ENCODE measurements around the gene MOSPD3. TPM values are rescaled to one million over a fixed set of nuclear protein-coding genes. Genes with fewer than 3 reads are reported as not detected.

The MOSPD3 gene
- total RNA-seq (2021; ENCODE audit: unreplicated experiment) (25.0 TPM), Bru-seq, nascent RNA (percentile 44 among the genes with signal in this experiment), BruChase-seq, experiment 1, labeled RNA remaining after a 2-hour chase (percentile 51 among the genes with signal in this experiment), BruChase-seq, experiment 2, labeled RNA remaining after a 6-hour chase (percentile 61 among the genes with signal in this experiment)
- 39.7 TPM for polyA plus RNA-seq (2012; ENCODE audit: insufficient read length)
- long read RNA-seq, transcript MOSPD3-203 (5 exons, 1,191 nt): major isoform, 21 of 33 reads
- long read RNA-seq, partial matches to known transcripts: 3 of 33 reads
- long read RNA-seq, other reads (novel, unspliced or antisense): 3 of 33 reads

GRCh38 chr7:100611983-100612729 is at the start of gene MOSPD3:
MOSPD3 (plus strand) TSS chr7:100612540; CDS start chr7:100612792, 252 bp downstream.
- in situ Hi-C loops (cut with HindIII; ENCODE audit: low pct_unique_long_range_greater_than_20kb, low sequenced_read_pairs): no loop called here

DNA sequence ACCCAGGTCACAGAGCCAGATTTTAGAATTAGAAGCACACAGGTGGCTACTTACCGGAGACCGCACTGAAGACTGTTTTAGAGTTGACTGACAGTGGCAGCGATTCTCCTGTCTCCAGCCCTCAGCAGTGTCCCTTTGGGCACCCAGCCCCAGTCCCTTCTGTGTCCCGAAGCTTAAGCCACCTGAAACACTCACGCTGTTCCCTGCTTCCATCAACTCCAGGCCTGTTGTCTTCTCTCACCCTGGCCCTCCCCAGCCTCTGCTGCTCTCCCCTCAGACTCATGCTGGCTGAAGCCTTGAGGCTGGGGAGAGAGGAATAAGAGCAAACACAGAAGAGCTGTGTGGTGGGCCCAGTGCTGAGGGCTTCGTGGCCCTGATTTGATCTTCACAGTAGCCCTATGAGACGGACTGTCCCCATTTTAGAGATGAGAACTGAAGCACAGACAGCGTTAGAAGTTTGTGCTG is 49.2 kb upstream of the MOSPD3 start:
- Histone ChIP-seq H3K27me3 (ENCODE audit: control insufficient read depth, insufficient read depth, low read length) (no peaks in the 10 kb centered on the region), H3K4me3 (ENCODE audit: low read depth in 2 of 2, low read length in 2 of 2) (no peak overlapping the region), H3K36me3 (ENCODE audit: control insufficient read depth, insufficient read depth, low read length) (no peaks in the 10 kb centered on the region), H3K4me1 (ENCODE audit: control insufficient read depth, insufficient read depth, low read length) (peaks cover 19% of the 10 kb centered on the region), H3K27ac (ENCODE audit: low read length) (no peak overlapping the region), H3K9me3 (ENCODE audit: control insufficient read depth, insufficient read depth, low read depth, low read length) (no peaks in the 10 kb centered on the region)
- in situ Hi-C loops (cut with HindIII; ENCODE audit: low pct_unique_long_range_greater_than_20kb, low sequenced_read_pairs) (no loop called here), intact Hi-C loops (cut with micrococcal nuclease; ENCODE audit: unreplicated experiment) (no loop called here)
- no peak for ATAC-seq
- POLR2A ChIA-PET: no interaction called here
- DNase-seq (ENCODE audit: low read depth, low spot score): no peak
- TF ChIP-seq SIN3A (IDR thresholded peaks at IDR 0.05; ENCODE audit: borderline replicate concordance, insufficient read depth, low read depth, low read length): no peak
- TF ChIP-seq POLR2AphosphoS5 (IDR thresholded peaks at IDR 0.05; ENCODE audit: low read depth, low read length): no peak
- TF ChIP-seq TCF7L2 (IDR thresholded peaks at IDR 0.05; ENCODE audit: low read depth, low read length): no peak
- TF ChIP-seq, protein P1, sequence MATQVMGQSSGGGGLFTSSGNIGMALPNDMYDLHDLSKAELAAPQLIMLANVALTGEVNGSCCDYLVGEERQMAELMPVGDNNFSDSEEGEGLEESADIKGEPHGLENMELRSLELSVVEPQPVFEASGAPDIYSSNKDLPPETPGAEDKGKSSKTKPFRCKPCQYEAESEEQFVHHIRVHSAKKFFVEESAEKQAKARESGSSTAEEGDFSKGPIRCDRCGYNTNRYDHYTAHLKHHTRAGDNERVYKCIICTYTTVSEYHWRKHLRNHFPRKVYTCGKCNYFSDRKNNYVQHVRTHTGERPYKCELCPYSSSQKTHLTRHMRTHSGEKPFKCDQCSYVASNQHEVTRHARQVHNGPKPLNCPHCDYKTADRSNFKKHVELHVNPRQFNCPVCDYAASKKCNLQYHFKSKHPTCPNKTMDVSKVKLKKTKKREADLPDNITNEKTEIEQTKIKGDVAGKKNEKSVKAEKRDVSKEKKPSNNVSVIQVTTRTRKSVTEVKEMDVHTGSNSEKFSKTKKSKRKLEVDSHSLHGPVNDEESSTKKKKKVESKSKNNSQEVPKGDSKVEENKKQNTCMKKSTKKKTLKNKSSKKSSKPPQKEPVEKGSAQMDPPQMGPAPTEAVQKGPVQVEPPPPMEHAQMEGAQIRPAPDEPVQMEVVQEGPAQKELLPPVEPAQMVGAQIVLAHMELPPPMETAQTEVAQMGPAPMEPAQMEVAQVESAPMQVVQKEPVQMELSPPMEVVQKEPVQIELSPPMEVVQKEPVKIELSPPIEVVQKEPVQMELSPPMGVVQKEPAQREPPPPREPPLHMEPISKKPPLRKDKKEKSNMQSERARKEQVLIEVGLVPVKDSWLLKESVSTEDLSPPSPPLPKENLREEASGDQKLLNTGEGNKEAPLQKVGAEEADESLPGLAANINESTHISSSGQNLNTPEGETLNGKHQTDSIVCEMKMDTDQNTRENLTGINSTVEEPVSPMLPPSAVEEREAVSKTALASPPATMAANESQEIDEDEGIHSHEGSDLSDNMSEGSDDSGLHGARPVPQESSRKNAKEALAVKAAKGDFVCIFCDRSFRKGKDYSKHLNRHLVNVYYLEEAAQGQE (IDR thresholded peaks at IDR 0.05; ENCODE audit: insufficient read depth in 1 of 2, low read depth in 2 of 2, low read length in 1 of 2): no peak
- TF ChIP-seq CTCF (IDR thresholded peaks at IDR 0.05): no peak
- BruUV-seq (replicated peaks): no TSS peak
- CTCF ChIA-PET: interaction anchor here (1.3 kb wide), 1 partner anchor 93 kb away, joined by 4 read pairs; no protein-coding TSS in a partner anchor

More at GRCh38 chr7:100611983-100612729, at the start of gene MOSPD3:
- Histone ChIP-seq H3K4me3 (ENCODE audit: low read depth in 2 of 2, low read length in 2 of 2) (peak within 1 kb of the TSS; percentile 80 to 82), H3K36me3 (ENCODE audit: control insufficient read depth, insufficient read depth, low read length) (no peaks in the 10 kb centered on the region), H3K27me3 (ENCODE audit: control insufficient read depth, insufficient read depth, low read length) (no peaks in the 10 kb centered on the region), H3K4me1 (ENCODE audit: control insufficient read depth, insufficient read depth, low read length) (peaks cover 5% of the 10 kb centered on the region), H3K9me3 (ENCODE audit: control insufficient read depth, insufficient read depth, low read depth, low read length) (no peaks in the 10 kb centered on the region), H3K27ac (ENCODE audit: low read length) (peak within 1 kb of the TSS; percentile 86)
- intact Hi-C loops (cut with micrococcal nuclease; ENCODE audit: unreplicated experiment): no loop called here
- no TSS peak for BruUV-seq (replicated peaks)
- ChIA-PET POLR2A (interaction anchor here (0.6 to 0.8 kb wide), 3 partner anchors 14 to 107 kb away, joined by 3 to 4 read pairs (median 4); no protein-coding TSS in a partner anchor), CTCF (interaction anchor here (0.5 to 1.5 kb wide), 7 partner anchors 17 to 78 kb away, joined by 4 to 8 read pairs (median 6); no protein-coding TSS in a partner anchor)
- TF ChIP-seq SIN3A (IDR thresholded peaks at IDR 0.05; ENCODE audit: borderline replicate concordance, insufficient read depth, low read depth, low read length): peak; percentile 50; the same call in 1 of the 2 replicates
- TF ChIP-seq, protein P1 (IDR thresholded peaks at IDR 0.05; ENCODE audit: insufficient read depth in 1 of 2, low read depth in 2 of 2, low read length in 1 of 2): no peak
- peak; percentile 84 for TF ChIP-seq TCF7L2 (IDR thresholded peaks at IDR 0.05; ENCODE audit: low read depth, low read length)
- no peak for TF ChIP-seq CTCF (IDR thresholded peaks at IDR 0.05)
- TF ChIP-seq POLR2AphosphoS5 (IDR thresholded peaks at IDR 0.05; ENCODE audit: low read depth, low read length): peak; percentile 84
- ATAC-seq: peak; percentile 98
- peak; percentile 100 for DNase-seq (ENCODE audit: low read depth, low spot score)
